ENCODE measurements around the gene INVS.
"Not testable (repeated sequence)": the region's sequence is repeated elsewhere in the genome, so short reads cannot be mapped to it uniquely, and the experiment has no call there.

The INVS gene

GRCh38 chr9:100072805-100073204, 26.2 kb upstream of the INVS start:
- TF ChIP-seq CTCF (IDR thresholded peaks at IDR 0.05; ENCODE audit: control insufficient read depth, extremely low read depth, insufficient read depth), result no peak
- no peak for DNase-seq (ENCODE audit: low read depth)
- no peak overlapping the region for H3K4me3 ChIP-seq (ENCODE audit: low read depth, low read length)

GRCh38 chr9:100074093-100074492, 24.9 kb upstream of the INVS start:
- no peak overlapping the region for H3K4me3 ChIP-seq (ENCODE audit: low read depth, low read length)
- TF ChIP-seq CTCF (IDR thresholded peaks at IDR 0.05; ENCODE audit: control insufficient read depth, extremely low read depth, insufficient read depth), result no peak
- no peak for DNase-seq (ENCODE audit: low read depth)

GRCh38 chr9:100074989-100075388, 24.1 kb upstream of the INVS start:
- no peak for DNase-seq (ENCODE audit: low read depth)
- H3K4me3 ChIP-seq (ENCODE audit: low read depth, low read length), result no peak overlapping the region
- no peak for TF ChIP-seq CTCF (IDR thresholded peaks at IDR 0.05; ENCODE audit: control insufficient read depth, extremely low read depth, insufficient read depth)

DNA sequence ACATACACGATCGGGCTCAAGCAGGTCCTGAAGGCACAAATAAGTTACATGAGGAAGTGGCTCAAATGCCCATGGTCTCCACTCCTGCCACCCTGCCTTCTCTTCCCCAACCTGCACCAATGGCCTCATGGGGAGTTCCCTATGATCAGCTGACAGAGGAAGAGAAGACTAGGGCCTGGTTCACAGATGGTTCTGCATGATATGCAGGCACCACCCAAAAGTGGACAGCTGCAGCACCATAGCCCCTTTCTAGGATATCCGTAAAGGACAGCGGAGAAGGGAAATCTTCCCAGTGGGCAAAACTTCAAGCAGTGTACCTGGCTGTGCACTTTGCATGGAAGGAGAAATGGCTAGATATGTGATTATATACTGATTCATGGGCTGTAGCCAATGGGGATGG, 22.8 kb upstream of the INVS start:
- not testable (repeated sequence) for DNase-seq (ENCODE audit: low read depth); H3K4me3 ChIP-seq (ENCODE audit: low read depth, low read length)

DNA sequence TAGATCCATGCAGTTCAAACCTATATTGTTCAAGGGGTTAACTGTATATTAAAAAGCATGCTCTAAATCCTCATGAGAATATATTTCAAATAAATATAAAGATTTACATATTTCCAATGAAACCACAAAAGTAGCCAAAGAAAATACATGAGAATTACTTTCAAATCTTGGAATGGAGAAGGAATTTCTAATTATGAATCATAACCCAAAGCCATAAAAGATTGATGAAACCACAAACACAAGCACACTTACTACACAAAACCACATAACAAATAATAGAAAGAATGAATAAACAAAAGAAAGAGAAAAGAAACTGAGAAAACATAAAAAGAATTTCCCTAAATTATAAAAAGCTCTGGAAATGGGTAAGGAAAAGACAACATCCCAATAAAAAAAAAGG, 16.3 kb upstream of the INVS start:
- H3K4me3 ChIP-seq (ENCODE audit: low read depth, low read length), result no peak overlapping the region
- DNase-seq (ENCODE audit: low read depth), result no peak
- no peak for TF ChIP-seq CTCF (IDR thresholded peaks at IDR 0.05; ENCODE audit: control insufficient read depth, extremely low read depth, insufficient read depth)

DNA sequence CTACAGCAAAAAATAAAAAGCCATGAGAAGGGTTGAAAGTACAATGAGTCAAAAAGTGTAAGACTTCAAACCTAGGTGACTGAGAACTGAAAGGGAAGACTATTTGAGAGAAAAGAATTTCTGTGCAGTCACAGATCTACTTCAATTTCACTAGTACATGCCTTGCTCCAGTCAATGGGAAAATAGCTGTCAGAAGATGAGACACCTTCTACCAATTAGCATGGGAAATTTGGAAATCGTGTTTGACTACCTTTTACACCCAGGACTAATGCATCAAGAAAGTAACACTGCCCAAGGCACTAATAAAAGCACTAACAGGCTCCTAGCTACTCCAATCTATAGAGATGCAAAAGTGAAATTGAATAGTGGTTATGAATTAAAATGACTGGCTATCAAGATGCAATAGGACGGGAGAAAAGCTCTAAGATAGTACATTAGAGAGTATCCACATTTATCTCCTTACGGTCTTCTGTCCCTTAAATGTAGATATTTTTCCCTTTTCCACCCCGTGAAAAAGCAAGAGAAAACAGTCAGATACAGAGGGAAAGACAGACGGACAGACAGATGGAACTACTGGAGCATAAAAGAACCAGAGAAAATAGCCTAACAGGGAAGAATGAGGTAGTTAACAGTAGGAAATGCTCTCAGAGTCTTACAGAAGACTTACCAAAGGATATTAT, 15.5 kb upstream of the INVS start:
- DNase-seq (ENCODE audit: low read depth), result no peak
- H3K4me3 ChIP-seq (ENCODE audit: low read depth, low read length), result no peak overlapping the region
- TF ChIP-seq CTCF (IDR thresholded peaks at IDR 0.05; ENCODE audit: control insufficient read depth, extremely low read depth, insufficient read depth), result no peak

DNA sequence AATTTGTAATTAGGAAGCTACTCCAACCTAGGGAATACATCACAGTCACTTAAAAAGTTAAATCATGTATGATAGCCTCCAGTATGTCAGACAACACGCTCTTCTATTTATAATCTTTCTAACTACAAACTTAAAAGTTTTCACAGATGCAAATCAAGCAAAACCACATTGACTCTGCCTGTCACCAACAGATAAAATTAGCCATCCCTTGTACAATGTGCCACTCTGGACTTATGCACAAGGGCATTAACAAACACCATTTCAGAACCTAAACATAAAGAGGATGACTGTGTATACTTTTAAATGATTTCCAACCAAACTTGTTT, 15.0 kb upstream of the INVS start:
- no peak for DNase-seq (ENCODE audit: low read depth)
- H3K4me3 ChIP-seq (ENCODE audit: low read depth, low read length), result no peak overlapping the region
- no peak for TF ChIP-seq CTCF (IDR thresholded peaks at IDR 0.05; ENCODE audit: control insufficient read depth, extremely low read depth, insufficient read depth)

All from LNCaP clone FGC (cell line).